ENCODE data around the gene SRSF2.

GRCh38 chr17:76716839-76717215, 20.3 kb downstream of the SRSF2 start:
- TF ChIP-seq CREB5 (CRISPR knock-in tag; IDR thresholded peaks at IDR 0.05; ENCODE audit: low read depth) (no peak), ZFP30 (CRISPR knock-in tag; IDR thresholded peaks at IDR 0.05) (no peak), ISL1 (CRISPR knock-in tag; IDR thresholded peaks at IDR 0.05) (no peak), CSDC2 (CRISPR knock-in tag; IDR thresholded peaks at IDR 0.05) (no peak), PATZ1 (CRISPR knock-in tag; IDR thresholded peaks at IDR 0.05; ENCODE audit: borderline replicate concordance) (no peak), TCF4 (CRISPR knock-in tag; IDR thresholded peaks at IDR 0.05; ENCODE audit: borderline replicate concordance) (no peak), ZFP3 (CRISPR knock-in tag; IDR thresholded peaks at IDR 0.05) (no peak), SNAI2 (CRISPR knock-in tag; IDR thresholded peaks at IDR 0.05) (no peak), ZNF565 (CRISPR knock-in tag; conservative IDR thresholded peaks at IDR 0.05; ENCODE audit: low read depth) (no peak), CSRNP3 (CRISPR knock-in tag; IDR thresholded peaks at IDR 0.05) (no peak), ARNTL (CRISPR knock-in tag; IDR thresholded peaks at IDR 0.05; ENCODE audit: borderline replicate concordance, low read depth) (no peak), ESRRG (CRISPR knock-in tag; IDR thresholded peaks at IDR 0.05) (no peak), OSR1 (CRISPR knock-in tag; IDR thresholded peaks at IDR 0.05) (no peak), ZC3H10 (CRISPR knock-in tag; IDR thresholded peaks at IDR 0.05) (no peak)
